Measurements from ENCODE around the gene PDE5A. TPM values are rescaled to one million over a fixed set of nuclear protein-coding genes. Genes with fewer than 3 reads are reported as not detected.

The PDE5A gene
- total RNA-seq, 1 experiment from 2014 or later: 5.0 TPM

- H2AFZ ChIP-seq (ENCODE audit: low read depth, low read length, poor library complexity, severe bottlenecking): peak overlapping the region; percentile 92
- POLR2A ChIA-PET: no interaction called here
- CTCF ChIA-PET: interaction anchor here (1.0 to 3.1 kb wide), 9 partner anchors 11 to 646 kb away, joined by 3 to 22 read pairs (median 4); no protein-coding TSS in a partner anchor
- H3K36me3 ChIP-seq (ENCODE audit: control insufficient read depth in 1 of 2, insufficient read depth in 2 of 2, low read length in 2 of 2): no peaks in the 10 kb centered on the region
- no TSS peak for BruUV-seq (replicated peaks)
- TF ChIP-seq RAD21 (IDR thresholded peaks at IDR 0.05; ENCODE audit: low read depth) (peak; percentile 18; the same call in 1 of the 2 replicates), TCF7L2 (IDR thresholded peaks at IDR 0.05; ENCODE audit: borderline replicate concordance, extremely low read depth, insufficient read depth, insufficient read length) (no peak), CTCF (IDR thresholded peaks at IDR 0.05 in 2 of 3, conservative IDR thresholded peaks at IDR 0.05 in 1 of 3; ENCODE audit: borderline replicate concordance in 1 of 3, insufficient read depth in 1 of 3, low read depth in 2 of 3, low read length in 2 of 3) (0 out of 6 replicates have a peak, but pooled peaks of 2 of the 3 experiments have one; percentile 11 to 32), POLR2A (IDR thresholded peaks at IDR 0.05; ENCODE audit: borderline replicate concordance, extremely low read depth, insufficient read depth, insufficient read length) (no peak)
- no peaks in the 10 kb centered on the region for H3K9me3 ChIP-seq (ENCODE audit: control insufficient read depth in 1 of 2, insufficient read depth in 1 of 2, low read depth in 1 of 2, low read length in 2 of 2)
- ATAC-seq (peak; percentile 59), DNase-seq (ENCODE audit: low read depth, low spot score) (peak; percentile 19)
- H3K79me2 ChIP-seq (ENCODE audit: insufficient read depth, low read length): no peaks in the 10 kb centered on the region
- H4K20me1 ChIP-seq (ENCODE audit: insufficient read depth): no peaks in the 10 kb centered on the region
- intact Hi-C loops (cut with micrococcal nuclease): loop anchor here (1.0 to 2.0 kb wide), 5 partner anchors 69 to 646 kb away; no protein-coding TSS in a partner anchor
- H3K9ac ChIP-seq (ENCODE audit: low read length): peak overlapping the region; percentile 58
- peak overlapping the region; percentile 98 for H3K4me2 ChIP-seq (ENCODE audit: low read length)
- RAD21 ChIA-PET (ENCODE audit: low non-redundant PET in 1 of 2, low total read pairs in 2 of 2, uncharacterized antibody in 2 of 2, unreplicated experiment in 2 of 2): interaction anchor here in 1 of 2 experiments (0.6 kb wide), 1 partner anchor 175 kb away, joined by 3 read pairs; no protein-coding TSS in a partner anchor
- H3K27ac ChIP-seq (ENCODE audit: low read depth, low read length): peak overlapping the region; percentile 33; the same call in 1 of the 2 replicates
- peaks cover 0 to 26% of the 10 kb centered on the region in 2 experiments; a peak in 1 of 4 replicates for H3K4me1 ChIP-seq (ENCODE audit: control insufficient read depth in 1 of 2, insufficient read depth in 2 of 2, low read length in 2 of 2)
- no peaks in the 10 kb centered on the region for H3K9me2 ChIP-seq (ENCODE audit: insufficient read depth)
- no peaks in the 10 kb centered on the region for H3K27me3 ChIP-seq (ENCODE audit: insufficient read depth, low read length)
- H3K4me3 ChIP-seq (replicated peaks in 1 of 2; ENCODE audit: low read depth in 1 of 2, low read length in 2 of 2): peak overlapping the region; percentile 65 to 78
Measured at GRCh38 chr4:119627267-119628255, 1.0 kb downstream of the PDE5A start.
